WTC11 (cell line): Measurements from ENCODE around the gene LRP1. TPM values are rescaled to one million over a fixed set of nuclear protein-coding genes. Genes with fewer than 3 reads are reported as not detected.
A peak's percentile ranks its signal among the peaks of the same experiment; 100 is the strongest.

Experiments
- ATAC-seq: fragments of 200-7000 bp; cut with Tn5 transposase; 2 replicates; pipeline ENCODE4 v1.10.0; 2021; ENCODE audit warnings: mild to moderate bottlenecking, moderate library complexity
- CTCF ChIA-PET: fragments of 300-600 bp; sonication (Branson Sonifier 250); formaldehyde crosslinking; loops from one replicate; lab custom pipeline; 2021; ENCODE audit warnings: antibody characterized with exemption; lab: Charles Lee
- POLR2A ChIA-PET: fragments of 350-600 bp; sonication (Branson Sonifier 250); formaldehyde crosslinking; loops from one replicate; lab custom pipeline; 2021; ENCODE audit warnings: antibody characterized with exemption; lab: Charles Lee
- DNase-seq: peaks from one replicate; pipeline ENCODE4 v3.0.0; 2021; ENCODE audit warnings: low spot score
- H3K27ac Mint-ChIP-seq: 2 replicates; pipeline ENCODE4 v1.8.0; 2021; ENCODE audit warnings: mixed read lengths
- H3K27me3 Mint-ChIP-seq: 2 replicates; pipeline ENCODE4 v1.8.0; 2021; ENCODE audit warnings: low read depth, mild to moderate bottlenecking, moderate library complexity, mixed read lengths
- H3K36me3 Mint-ChIP-seq: 2 replicates; pipeline ENCODE4 v1.8.0; 2021; ENCODE audit warnings: mixed read lengths
- H3K4me1 Mint-ChIP-seq: 2 replicates; pipeline ENCODE4 v1.8.0; 2022; ENCODE audit warnings: mixed read lengths
- H3K4me3 Mint-ChIP-seq: 2 replicates; pipeline ENCODE4 v1.8.0; 2021; ENCODE audit warnings: mild to moderate bottlenecking, moderate library complexity, mixed read lengths
- H3K9me3 Mint-ChIP-seq: 2 replicates; pipeline ENCODE4 v1.8.0; 2021; ENCODE audit warnings: mixed read lengths
- AFF4 ChIP-seq: sonication (generic); formaldehyde crosslinking; IDR thresholded peaks from 2 replicates; pipeline ENCODE4 v1.8.1; 2023; ENCODE audit warnings: mild to moderate bottlenecking, missing genetic modification reagents, borderline replicate concordance
- E2F5 ChIP-seq: sonication (generic); formaldehyde crosslinking; IDR thresholded peaks from 2 replicates; pipeline ENCODE4 v1.8.1; 2022; ENCODE audit warnings: mild to moderate bottlenecking, moderate library complexity, missing genetic modification reagents
- ETV6 ChIP-seq: sonication (generic); formaldehyde crosslinking; IDR thresholded peaks from 2 replicates; pipeline ENCODE4 v1.8.1; 2022; ENCODE audit warnings: mild to moderate bottlenecking, missing genetic modification reagents
- NFE2L1 ChIP-seq: sonication (generic); formaldehyde crosslinking; IDR thresholded peaks from 2 replicates; pipeline ENCODE4 v1.8.1; 2023; ENCODE audit warnings: missing genetic modification reagents
- NFYB ChIP-seq: sonication (generic); formaldehyde crosslinking; conservative IDR thresholded peaks from 2 replicates; pipeline ENCODE4 v1.8.0; 2022; ENCODE audit warnings: low read depth, missing genetic modification reagents
- SMAD4 ChIP-seq: sonication (generic); formaldehyde crosslinking; IDR thresholded peaks from 2 replicates; pipeline ENCODE4 v1.8.0; 2022; ENCODE audit warnings: mild to moderate bottlenecking, missing genetic modification reagents
- TP53 ChIP-seq: sonication (generic); formaldehyde crosslinking; IDR thresholded peaks from 2 replicates; pipeline ENCODE4 v1.8.1; 2023; ENCODE audit warnings: mild to moderate bottlenecking, missing genetic modification reagents
- total RNA-seq: library from RNA; stranded (reverse); gene quantifications from 3 replicates; pipeline ENCODE4 v1.2.3, GENCODE V29; 2021
- TF ChIP-seq, protein P1 (sequence below): sonication (generic); formaldehyde crosslinking; IDR thresholded peaks from 2 replicates; pipeline ENCODE4 v1.8.0; 2022; ENCODE audit warnings: mild to moderate bottlenecking, missing genetic modification reagents
- TF ChIP-seq, protein P2 (sequence below): sonication (generic); formaldehyde crosslinking; IDR thresholded peaks from 2 replicates; pipeline ENCODE4 v1.8.1; 2023; ENCODE audit warnings: mild to moderate bottlenecking, moderate library complexity, missing genetic modification reagents
- TF ChIP-seq, protein P3 (sequence below): fragments of 250-450 bp; sonication (Bioruptor Pico); conservative IDR thresholded peaks from 2 replicates; pipeline ENCODE4 v1.9.0; 2021; ENCODE audit warnings: mild to moderate bottlenecking
- TF ChIP-seq, protein P4 (sequence below): sonication (generic); formaldehyde crosslinking; IDR thresholded peaks from 2 replicates; pipeline ENCODE4 v1.8.0; 2022; ENCODE audit warnings: mild to moderate bottlenecking, missing genetic modification reagents
- TF ChIP-seq, protein P5 (sequence below): fragments of 200-600 bp; IDR thresholded peaks from 2 replicates; pipeline ENCODE4 v1.8.0; 2022; ENCODE audit warnings: antibody characterized with exemption

The LRP1 gene
- total RNA-seq, 1 experiment from 2014 or later, result 120 TPM

DNA sequence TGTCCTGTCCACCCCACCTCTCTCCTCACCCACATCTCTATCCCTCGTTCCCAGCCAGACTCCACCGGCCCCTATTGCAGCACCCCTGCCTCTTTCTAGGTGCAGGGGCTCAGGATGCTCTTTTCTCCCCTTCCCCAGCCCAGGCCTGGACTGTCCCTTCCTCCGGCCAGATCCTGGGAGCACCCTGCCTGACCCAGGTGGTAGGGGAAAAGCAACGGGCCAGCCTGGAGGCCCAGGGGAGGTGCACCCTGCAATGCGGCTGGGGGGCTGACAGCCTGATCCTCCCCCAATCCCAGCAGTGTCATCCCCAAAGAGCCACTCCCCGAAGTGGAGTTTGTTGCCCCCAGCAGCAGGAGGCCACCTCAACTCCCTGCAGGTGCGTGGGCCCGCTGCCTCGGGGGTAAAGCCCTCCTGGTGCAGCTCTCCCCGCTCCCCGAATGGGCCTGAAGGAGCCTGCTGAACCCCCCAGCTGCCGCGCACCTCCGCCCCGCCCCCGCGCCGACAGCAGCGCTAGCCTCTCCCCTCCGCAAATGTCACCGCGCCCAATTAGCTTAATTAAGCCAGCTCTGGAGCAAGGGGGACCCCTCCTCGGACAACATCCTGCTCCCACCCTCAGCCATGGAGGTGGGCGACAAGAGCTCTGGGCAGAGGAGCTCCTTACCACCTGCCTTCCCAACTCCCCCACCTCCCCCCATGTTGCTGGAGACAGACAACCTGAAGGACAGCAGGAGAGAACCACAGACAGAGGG is 93.1 kb downstream of the LRP1 start:
- no peaks in the 10 kb centered on the region for H3K36me3 Mint-ChIP-seq
- H3K27ac Mint-ChIP-seq, result no peak overlapping the region
- H3K4me1 Mint-ChIP-seq, result peaks cover 52% of the 10 kb centered on the region
- H3K4me3 Mint-ChIP-seq, result peak overlapping the region; percentile 51
- no peak for TF ChIP-seq NFE2L1 (CRISPR knock-in tag)
- TF ChIP-seq, protein P1, sequence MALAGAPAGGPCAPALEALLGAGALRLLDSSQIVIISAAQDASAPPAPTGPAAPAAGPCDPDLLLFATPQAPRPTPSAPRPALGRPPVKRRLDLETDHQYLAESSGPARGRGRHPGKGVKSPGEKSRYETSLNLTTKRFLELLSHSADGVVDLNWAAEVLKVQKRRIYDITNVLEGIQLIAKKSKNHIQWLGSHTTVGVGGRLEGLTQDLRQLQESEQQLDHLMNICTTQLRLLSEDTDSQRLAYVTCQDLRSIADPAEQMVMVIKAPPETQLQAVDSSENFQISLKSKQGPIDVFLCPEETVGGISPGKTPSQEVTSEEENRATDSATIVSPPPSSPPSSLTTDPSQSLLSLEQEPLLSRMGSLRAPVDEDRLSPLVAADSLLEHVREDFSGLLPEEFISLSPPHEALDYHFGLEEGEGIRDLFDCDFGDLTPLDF (CRISPR knock-in tag), result no peak
- TF ChIP-seq, protein P2, sequence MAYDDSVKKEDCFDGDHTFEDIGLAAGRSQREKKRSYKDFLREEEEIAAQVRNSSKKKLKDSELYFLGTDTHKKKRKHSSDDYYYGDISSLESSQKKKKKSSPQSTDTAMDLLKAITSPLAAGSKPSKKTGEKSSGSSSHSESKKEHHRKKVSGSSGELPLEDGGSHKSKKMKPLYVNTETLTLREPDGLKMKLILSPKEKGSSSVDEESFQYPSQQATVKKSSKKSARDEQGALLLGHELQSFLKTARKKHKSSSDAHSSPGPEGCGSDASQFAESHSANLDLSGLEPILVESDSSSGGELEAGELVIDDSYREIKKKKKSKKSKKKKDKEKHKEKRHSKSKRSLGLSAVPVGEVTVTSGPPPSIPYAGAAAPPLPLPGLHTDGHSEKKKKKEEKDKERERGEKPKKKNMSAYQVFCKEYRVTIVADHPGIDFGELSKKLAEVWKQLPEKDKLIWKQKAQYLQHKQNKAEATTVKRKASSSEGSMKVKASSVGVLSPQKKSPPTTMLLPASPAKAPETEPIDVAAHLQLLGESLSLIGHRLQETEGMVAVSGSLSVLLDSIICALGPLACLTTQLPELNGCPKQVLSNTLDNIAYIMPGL (CRISPR knock-in tag), result 0 out of 2 replicates have a peak, but pooled peaks have one; percentile 21
- TF ChIP-seq E2F5 (CRISPR knock-in tag), result 0 out of 2 replicates have a peak, but pooled peaks have one; percentile 23
- TF ChIP-seq, protein P3, sequence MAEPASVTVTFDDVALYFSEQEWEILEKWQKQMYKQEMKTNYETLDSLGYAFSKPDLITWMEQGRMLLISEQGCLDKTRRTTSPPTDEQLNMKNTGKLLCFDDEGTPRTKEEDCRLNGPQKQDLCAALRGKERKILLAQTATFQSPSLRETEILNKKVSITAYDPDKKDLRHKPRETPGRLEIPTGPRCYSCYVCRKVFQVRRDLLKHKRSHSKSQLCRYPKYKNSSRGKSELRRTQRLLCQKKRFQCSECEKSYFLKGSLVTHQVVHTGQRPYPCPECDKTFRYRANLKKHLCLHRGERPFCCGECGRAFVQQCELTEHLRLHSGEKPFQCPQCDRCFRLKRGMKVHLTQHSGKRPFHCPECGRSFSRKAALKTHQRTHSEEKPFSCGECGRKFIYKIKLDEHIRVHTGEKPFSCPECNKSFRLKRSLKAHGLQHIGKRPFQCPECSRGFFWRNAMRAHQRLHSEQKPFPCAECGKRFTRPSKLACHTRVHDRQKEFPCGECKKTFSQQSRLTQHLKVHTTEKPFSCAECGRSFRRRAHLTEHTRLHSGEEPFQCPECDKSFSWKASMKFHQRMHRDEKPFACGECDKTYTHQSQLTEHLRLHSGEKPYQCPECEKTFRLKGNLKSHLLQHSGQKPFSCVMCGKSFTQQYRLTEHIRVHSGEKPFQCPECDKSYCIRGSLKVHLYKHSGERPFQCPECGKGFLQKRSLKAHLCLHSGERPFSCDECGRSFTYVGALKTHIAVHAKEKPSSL (CRISPR knock-in tag), result no peak
- no peak for TF ChIP-seq SMAD4 (CRISPR knock-in tag)
- ChIA-PET CTCF (interaction anchor here (1.1 to 10.4 kb wide), 3 partner anchors 9 to 238 kb away, joined by 3 to 660 read pairs (median 8); partner anchors contain the start of genes GLI1, SHMT2 and STAC3), POLR2A (interaction anchor here (0.7 to 7.6 kb wide), 2 partner anchors 9 to 18 kb away, joined by 4 to 97 read pairs; a partner anchor contains a TSS)
- DNase-seq, result no peak
- peaks cover 94% of the 10 kb centered on the region for H3K27me3 Mint-ChIP-seq
- ATAC-seq, result no peak
- no peaks in the 10 kb centered on the region for H3K9me3 Mint-ChIP-seq

DNA sequence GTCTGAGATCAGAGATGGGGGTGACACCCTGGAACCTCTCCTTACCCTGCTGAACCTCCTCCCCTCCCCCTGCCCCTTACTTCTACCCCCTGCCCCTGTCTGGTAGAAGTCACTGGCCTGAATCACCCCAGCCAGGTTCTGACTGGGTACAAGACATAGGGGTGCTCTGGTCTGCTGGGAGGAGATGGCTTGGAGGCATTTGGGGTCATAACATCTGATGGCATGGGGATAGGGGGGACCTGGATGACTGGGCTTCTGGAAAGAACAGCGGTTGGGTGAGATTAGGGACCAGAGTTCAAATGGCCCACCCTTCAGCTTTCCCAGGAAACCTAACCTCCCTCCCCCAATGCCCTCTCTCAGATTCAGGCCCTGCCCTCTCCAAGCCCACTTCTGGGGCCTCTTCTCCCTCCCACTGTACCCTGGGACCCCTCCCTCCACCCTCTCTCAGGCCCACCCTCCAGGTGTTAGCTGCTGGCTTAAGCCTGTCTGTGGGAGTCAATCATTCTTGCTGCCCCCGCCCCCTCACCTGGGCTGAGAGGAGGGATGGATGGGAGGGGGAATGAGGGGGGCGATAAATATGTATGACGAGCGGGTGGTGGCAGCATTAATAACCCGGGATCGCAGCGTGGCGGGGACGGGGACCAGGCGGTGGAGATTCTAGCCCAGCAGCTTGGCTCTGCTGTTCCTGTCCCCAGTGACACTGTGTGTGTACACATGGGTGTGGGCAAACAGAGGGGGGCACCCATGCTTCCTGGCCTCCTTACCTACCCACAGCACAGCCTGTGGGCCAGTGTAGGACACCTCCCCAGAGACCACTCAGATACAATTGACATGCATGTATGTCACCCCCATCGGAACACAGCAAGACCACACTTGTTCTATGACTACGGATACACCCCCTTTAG is 94.3 kb downstream of the LRP1 start:
- POLR2A ChIA-PET, result interaction anchor here (0.7 to 7.6 kb wide), 2 partner anchors 8 to 17 kb away, joined by 4 to 97 read pairs; a partner anchor contains a TSS

More for the DNA sequence above, 94.3 kb downstream of the LRP1 start:
- H3K4me1 Mint-ChIP-seq, result peaks cover 57% of the 10 kb centered on the region
- CTCF ChIA-PET, result interaction anchor here (0.6 to 10.4 kb wide), 5 partner anchors 7 to 238 kb away, joined by 3 to 660 read pairs (median 42); partner anchors contain the start of genes GLI1, NXPH4, SHMT2 and STAC3
- DNase-seq, result no peak
- H3K27me3 Mint-ChIP-seq, result peaks cover 96% of the 10 kb centered on the region
- TF ChIP-seq, protein P4, sequence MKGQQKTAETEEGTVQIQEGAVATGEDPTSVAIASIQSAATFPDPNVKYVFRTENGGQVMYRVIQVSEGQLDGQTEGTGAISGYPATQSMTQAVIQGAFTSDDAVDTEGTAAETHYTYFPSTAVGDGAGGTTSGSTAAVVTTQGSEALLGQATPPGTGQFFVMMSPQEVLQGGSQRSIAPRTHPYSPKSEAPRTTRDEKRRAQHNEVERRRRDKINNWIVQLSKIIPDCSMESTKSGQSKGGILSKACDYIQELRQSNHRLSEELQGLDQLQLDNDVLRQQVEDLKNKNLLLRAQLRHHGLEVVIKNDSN (CRISPR knock-in tag), result no peak
- TF ChIP-seq AFF4 (CRISPR knock-in tag) (no peak), ETV6 (CRISPR knock-in tag) (no peak), NFYB (no peak), TP53 (CRISPR knock-in tag) (no peak)
- TF ChIP-seq, protein P5, sequence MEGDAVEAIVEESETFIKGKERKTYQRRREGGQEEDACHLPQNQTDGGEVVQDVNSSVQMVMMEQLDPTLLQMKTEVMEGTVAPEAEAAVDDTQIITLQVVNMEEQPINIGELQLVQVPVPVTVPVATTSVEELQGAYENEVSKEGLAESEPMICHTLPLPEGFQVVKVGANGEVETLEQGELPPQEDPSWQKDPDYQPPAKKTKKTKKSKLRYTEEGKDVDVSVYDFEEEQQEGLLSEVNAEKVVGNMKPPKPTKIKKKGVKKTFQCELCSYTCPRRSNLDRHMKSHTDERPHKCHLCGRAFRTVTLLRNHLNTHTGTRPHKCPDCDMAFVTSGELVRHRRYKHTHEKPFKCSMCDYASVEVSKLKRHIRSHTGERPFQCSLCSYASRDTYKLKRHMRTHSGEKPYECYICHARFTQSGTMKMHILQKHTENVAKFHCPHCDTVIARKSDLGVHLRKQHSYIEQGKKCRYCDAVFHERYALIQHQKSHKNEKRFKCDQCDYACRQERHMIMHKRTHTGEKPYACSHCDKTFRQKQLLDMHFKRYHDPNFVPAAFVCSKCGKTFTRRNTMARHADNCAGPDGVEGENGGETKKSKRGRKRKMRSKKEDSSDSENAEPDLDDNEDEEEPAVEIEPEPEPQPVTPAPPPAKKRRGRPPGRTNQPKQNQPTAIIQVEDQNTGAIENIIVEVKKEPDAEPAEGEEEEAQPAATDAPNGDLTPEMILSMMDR, result no peak
- no peak overlapping the region for H3K4me3 Mint-ChIP-seq
- H3K27ac Mint-ChIP-seq, result no peak overlapping the region
- ATAC-seq, result no peak
- no peaks in the 10 kb centered on the region for H3K9me3 Mint-ChIP-seq
- H3K36me3 Mint-ChIP-seq, result no peaks in the 10 kb centered on the region
